Small intestine (tissue), 7 donors: Measurements from ENCODE around the gene RASAL1. TPM values are rescaled to one million over a fixed set of nuclear protein-coding genes. Genes with fewer than 3 reads are reported as not detected.

Source experiments
- DNase-seq, 2 donors: peaks; one replicate each; pipeline versions ENCODE4 v3.0.0 to v3.0.0-alpha.2; 2013
- FAIRE-seq: peaks from 2 replicates; lab custom pipeline; 2012; peaks lifted over from hg19 to GRCh38; lab: Jason Lieb, UNC
- H3K27ac ChIP-seq, 3 donors: one replicate each; pipeline ENCODE4 v1.5.1; 2013; ENCODE audit warnings: low read length in 2 of 3, mild to moderate bottlenecking in 2 of 3, control low read depth in 1 of 3, inconsistent platforms in 1 of 3, low read depth in 1 of 3, moderate library complexity in 1 of 3
- H3K27me3 ChIP-seq, 3 donors: one replicate each; pipeline ENCODE4 v1.6.1; 2013; ENCODE audit warnings: low read length in 3 of 3, inconsistent platforms in 1 of 3; ENCODE audit not compliant: control insufficient read depth in 3 of 3, insufficient read depth in 3 of 3
- H3K36me3 ChIP-seq, 3 donors: one replicate each; pipeline ENCODE4 v1.6.1; 2013; ENCODE audit warnings: low read length in 3 of 3, inconsistent platforms in 1 of 3, low read depth in 1 of 3, mild to moderate bottlenecking in 1 of 3, moderate library complexity in 1 of 3; ENCODE audit not compliant: control insufficient read depth in 3 of 3, insufficient read depth in 2 of 3
- H3K4me1 ChIP-seq, 3 donors: one replicate each; pipeline ENCODE4 v1.6.1; 2013; ENCODE audit warnings: low read length in 2 of 3, inconsistent platforms in 1 of 3, low read depth in 1 of 3, mild to moderate bottlenecking in 1 of 3, moderate library complexity in 1 of 3; ENCODE audit not compliant: control insufficient read depth in 3 of 3, insufficient read depth in 2 of 3
- H3K4me3 ChIP-seq, 3 donors: one replicate each; pipeline ENCODE4 v1.5.1; 2013; ENCODE audit warnings: low read length in 3 of 3, control low read depth in 1 of 3, inconsistent platforms in 1 of 3, low read depth in 1 of 3, mild to moderate bottlenecking in 1 of 3, moderate library complexity in 1 of 3
- H3K9me3 ChIP-seq, 2 donors: one replicate each; pipeline ENCODE4 v1.6.1; 2013; ENCODE audit warnings: low read depth in 1 of 2, low read length in 1 of 2; ENCODE audit not compliant: control insufficient read depth in 2 of 2, insufficient read depth in 1 of 2
- WGBS, 3 donors: extraction: QIAGEN DNeasy Blood & Tissue Kit; methylation state at CpG; one replicate each; pipeline ENCODE4 v1.1.7; 2013; 5-methylcytosine and 5-hydroxymethylcytosine counted together
- polyA plus RNA-seq, 4 donors: library from polyadenylated mRNA; stranded (reverse) in 3 of 4; unstranded in 1 of 4; fragments of 200-250 nt in 3 of 4; fragments of 120-200 nt in 1 of 4; gene quantifications; one replicate each; pipeline versions ENCODE4 v1.2.1 to v1.2.3, GENCODE V29; 2013
- donor health status: healthy with polysubstance abuse.
- donor health status: control.
- donor health status: control.
- donor health status: Bipolar disorder and iron deficiency.
- donor health status: healthy.

Gene RASAL1
- polyA plus RNA-seq, 4 donors, result 0.16 to 0.81 (median 0.55) TPM; not detected in 1

DNA sequence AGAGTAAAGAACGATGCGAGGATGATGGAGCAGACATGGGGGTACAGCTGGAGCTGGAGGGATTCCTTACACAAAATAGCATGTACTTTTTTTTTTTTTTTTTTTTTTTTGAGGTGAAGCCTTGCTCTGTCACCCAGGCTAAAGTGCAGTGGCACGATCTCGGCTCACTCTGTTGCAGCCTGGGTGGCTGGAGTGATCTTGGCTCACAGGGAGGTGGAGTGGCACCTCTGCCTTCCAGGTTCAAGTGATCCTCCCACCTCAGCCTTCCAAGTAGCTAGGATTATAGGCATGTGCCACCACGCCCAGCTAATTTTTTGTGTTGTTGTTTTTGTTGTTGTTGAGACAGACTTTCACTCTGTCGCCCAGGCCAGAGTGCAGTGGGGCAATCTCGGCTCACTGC, 5.1 kb upstream of the RASAL1 start:
- DNase-seq (no peak), FAIRE-seq (no peak)

DNA sequence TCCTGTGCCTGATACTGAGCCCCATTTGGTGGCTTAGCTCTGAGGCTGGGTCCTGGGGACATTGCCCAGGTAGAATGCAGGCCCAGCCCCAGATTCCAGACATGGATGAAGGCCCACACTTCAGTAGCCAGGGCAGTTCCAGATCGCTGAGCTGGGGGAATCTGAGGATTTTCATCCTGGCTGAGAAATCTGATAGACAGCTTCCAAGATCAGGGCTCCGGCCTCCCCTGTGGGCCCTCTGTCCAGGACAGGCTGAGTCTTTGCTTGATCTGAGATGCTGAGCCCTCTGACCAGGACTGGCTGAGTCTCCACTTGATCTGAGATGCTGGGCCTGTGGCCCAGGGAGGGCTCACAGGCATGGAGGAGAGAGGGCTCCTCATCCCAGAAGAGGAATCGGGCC, 3.3 kb upstream of the RASAL1 start:
- no peaks in the 10 kb centered on the region for H3K36me3 ChIP-seq
- DNase-seq (no peak), FAIRE-seq (no peak)
- peaks cover 0 to 2% (median 0%) of the 10 kb centered on the region in 3 donors for H3K27me3 ChIP-seq
- no peak overlapping the region for H3K4me3 ChIP-seq
- no peaks in the 10 kb centered on the region for H3K9me3 ChIP-seq
- WGBS, 3 donors, result 84 to 90% (median 86%) methylated on average over 3 of the region's 3 CpGs
- no peaks in the 10 kb centered on the region for H3K4me1 ChIP-seq
- H3K27ac ChIP-seq, result no peak overlapping the region

More for the DNA sequence above, 5.1 kb upstream of the RASAL1 start:
- H3K4me1 ChIP-seq, result no peaks in the 10 kb centered on the region
- no peak overlapping the region for H3K27ac ChIP-seq
- 66 to 82% (median 74%) methylated on average over 7 of the region's 7 CpGs for WGBS, 3 donors
- H3K27me3 ChIP-seq, result peaks cover 0 to 2% (median 0%) of the 10 kb centered on the region in 3 donors
- H3K9me3 ChIP-seq, result no peaks in the 10 kb centered on the region
- H3K4me3 ChIP-seq, result no peak overlapping the region
- H3K36me3 ChIP-seq, result no peaks in the 10 kb centered on the region

- H3K36me3 ChIP-seq, result no peaks in the 10 kb centered on the region
- no peak overlapping the region for H3K4me3 ChIP-seq
- no peaks in the 10 kb centered on the region for H3K4me1 ChIP-seq
- DNase-seq, result no peak
- 83 to 86% (median 83%) methylated on average over 12 of the region's 12 CpGs for WGBS, 3 donors
- peaks cover 0 to 2% (median 0%) of the 10 kb centered on the region in 3 donors for H3K27me3 ChIP-seq
- H3K27ac ChIP-seq, result no peak overlapping the region
- FAIRE-seq, result no peak
- H3K9me3 ChIP-seq, result no peaks in the 10 kb centered on the region
These were observed 2.6 kb upstream of the RASAL1 start for GRCh38 chr12:113137861-113138783.

GRCh38 chr12:113136990-113137511, 1.5 kb upstream of the RASAL1 start:
- WGBS, 3 donors, result 29 to 69% (median 51%) methylated on average over 6 of the region's 6 CpGs
- H3K27me3 ChIP-seq, result peaks cover 0 to 2% (median 0%) of the 10 kb centered on the region in 3 donors
- H3K4me3 ChIP-seq, result no peak overlapping the region
- peak in 1 of 2 donors; percentile 54 for DNase-seq
- no peaks in the 10 kb centered on the region for H3K36me3 ChIP-seq
- no peaks in the 10 kb centered on the region for H3K9me3 ChIP-seq
- H3K4me1 ChIP-seq, result no peaks in the 10 kb centered on the region
- no peak overlapping the region for H3K27ac ChIP-seq
- no peak for FAIRE-seq

- H3K4me3 ChIP-seq, result no peak overlapping the region
These were observed 798 bp upstream of the RASAL1 start for GRCh38 chr12:113136128-113136989.

GRCh38 chr12:113134521-113134951, 1.0 kb downstream of the RASAL1 start:
- FAIRE-seq, result no peak
- no peak for DNase-seq
- 51 to 63% (median 60%) methylated on average over 6 of the region's 6 CpGs for WGBS, 3 donors
- Histone ChIP-seq H3K4me3 (no peak overlapping the region), H3K36me3 (no peaks in the 10 kb centered on the region), H3K9me3 (no peaks in the 10 kb centered on the region), H3K27me3 (peaks cover 0 to 2% (median 2%) of the 10 kb centered on the region in 3 donors), H3K27ac (no peak overlapping the region), H3K4me1 (no peaks in the 10 kb centered on the region)

More at GRCh38 chr12:113136128-113136989, 798 bp upstream of the RASAL1 start:
- Histone ChIP-seq H3K9me3 (no peaks in the 10 kb centered on the region), H3K36me3 (no peaks in the 10 kb centered on the region), H3K27me3 (peaks cover 0 to 2% (median 1%) of the 10 kb centered on the region in 3 donors), H3K27ac (no peak overlapping the region), H3K4me1 (no peaks in the 10 kb centered on the region)
- DNase-seq, result peak in 1 of 2 donors; percentile 17
- no peak for FAIRE-seq
- WGBS, 3 donors, result 11 to 29% (median 25%) methylated on average over 21 of the region's 21 CpGs

DNA sequence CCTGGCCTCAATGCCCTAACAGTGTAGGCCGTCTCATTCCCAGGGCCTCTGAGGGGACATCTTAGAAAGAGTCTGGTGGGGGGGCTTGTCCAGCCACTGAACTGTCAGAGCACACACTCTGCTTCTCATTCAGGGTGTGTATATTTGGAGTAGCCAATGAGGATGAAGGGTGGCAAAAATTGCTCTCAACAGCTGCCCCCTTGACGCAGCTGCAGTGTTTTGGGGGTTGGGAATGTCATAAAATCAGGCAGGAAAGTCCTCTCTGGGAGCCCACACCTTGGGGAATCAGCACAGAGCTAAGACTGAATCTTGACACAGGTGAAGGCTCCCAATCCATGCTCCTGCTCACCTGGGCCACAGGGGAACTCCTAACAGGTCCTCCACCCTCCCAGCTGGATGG, 1.5 kb downstream of the RASAL1 start:
- FAIRE-seq (no peak), DNase-seq (no peak)
- no peak overlapping the region for H3K4me3 ChIP-seq

GRCh38 chr12:113133666-113134065, 1.9 kb downstream of the RASAL1 start:
- H3K27ac ChIP-seq, result no peak overlapping the region

More for the DNA sequence above, 1.5 kb downstream of the RASAL1 start:
- no peaks in the 10 kb centered on the region for H3K36me3 ChIP-seq
- no peak overlapping the region for H3K27ac ChIP-seq
- no peaks in the 10 kb centered on the region for H3K9me3 ChIP-seq
- 36 to 69% (median 58%) methylated on average over 2 of the region's 2 CpGs for WGBS, 3 donors
- H3K4me1 ChIP-seq, result no peaks in the 10 kb centered on the region
- H3K27me3 ChIP-seq, result peaks cover 0 to 2% (median 2%) of the 10 kb centered on the region in 3 donors

More at GRCh38 chr12:113133666-113134065, 1.9 kb downstream of the RASAL1 start:
- H3K4me1 ChIP-seq, result no peaks in the 10 kb centered on the region
- 64 to 77% (median 75%) methylated on average over 3 of the region's 3 CpGs for WGBS, 3 donors
- FAIRE-seq, result no peak
- H3K36me3 ChIP-seq, result no peaks in the 10 kb centered on the region
- H3K9me3 ChIP-seq, result no peaks in the 10 kb centered on the region
- no peak overlapping the region for H3K4me3 ChIP-seq
- peaks cover 0 to 2% (median 2%) of the 10 kb centered on the region in 3 donors for H3K27me3 ChIP-seq
- DNase-seq, result no peak
